HCT116 (cell line): ENCODE results near the gene PM20D1.
"Not testable (repeated sequence)": the region's sequence is repeated elsewhere in the genome, so short reads cannot be mapped to it uniquely, and the experiment has no call there.

ENCODE experiments used
- CTCF ChIP-seq, 3 experiments: fragments of 200-600 bp in 1 of 3; sonication (generic) in 1 of 3; IDR thresholded peaks in 2 of 3; conservative IDR thresholded peaks in 1 of 3; 2 replicates each; pipeline ENCODE4 v1.5.1; 2012 to 2017; ENCODE audit warnings: low read depth in 2 of 3, low read length in 2 of 3, antibody characterized with exemption in 1 of 3, borderline replicate concordance in 1 of 3, control low read depth in 1 of 3, mild to moderate bottlenecking in 1 of 3, mixed read lengths in 1 of 3, mixed run types in 1 of 3, moderate library complexity in 1 of 3; ENCODE audit not compliant: insufficient read depth in 1 of 3
- EZH2 ChIP-seq: fragments of 200-600 bp; sonication (generic); IDR thresholded peaks from 2 replicates; pipeline ENCODE4 v1.6.1; 2017; ENCODE audit warnings: antibody characterized with exemption, mixed run types
- EZH2phosphoT487 ChIP-seq: fragments of 200-600 bp; IDR thresholded peaks from 2 replicates; pipeline ENCODE4 v1.6.1; 2018; ENCODE audit warnings: antibody characterized with exemption, borderline replicate concordance
- POLR2A ChIP-seq: IDR thresholded peaks from 2 replicates; pipeline ENCODE4 v1.7.0; 2011; ENCODE audit warnings: borderline replicate concordance; ENCODE audit not compliant: insufficient read depth, insufficient read length; ENCODE audit errors: extremely low read depth
- POLR2AphosphoS5 ChIP-seq: IDR thresholded peaks from 2 replicates; pipeline ENCODE4 v1.6.1; 2011; ENCODE audit warnings: mild to moderate bottlenecking, low read depth, low read length, moderate library complexity
- REST ChIP-seq: IDR thresholded peaks from 2 replicates; pipeline ENCODE4 v1.6.1; 2012; ENCODE audit warnings: low read depth
- SIN3A ChIP-seq: IDR thresholded peaks from 2 replicates; pipeline ENCODE4 v1.6.1; 2012; ENCODE audit warnings: low read depth
- SP1 ChIP-seq: IDR thresholded peaks from 2 replicates; pipeline ENCODE4 v1.6.1; 2012; ENCODE audit warnings: low read depth
- SRF ChIP-seq: IDR thresholded peaks from 2 replicates; pipeline ENCODE4 v1.6.1; 2012; ENCODE audit warnings: low read depth
- YY1 ChIP-seq: IDR thresholded peaks from 2 replicates; pipeline ENCODE4 v1.6.1; 2011; ENCODE audit warnings: low read length, low read depth, moderate library complexity, mild to moderate bottlenecking; ENCODE audit not compliant: insufficient replicate concordance; ENCODE audit errors: extremely low read depth
- ZNF274 ChIP-seq: fragments of 200-500 bp; sonication (Bioruptor generic); IDR thresholded peaks from 2 replicates; pipeline ENCODE4 v1.6.1; 2014; ENCODE audit warnings: mild to moderate bottlenecking, low read depth, low read length, inconsistent platforms

GRCh38 chr1:205890631-205891030 is 40.7 kb upstream of the PM20D1 start:
- TF ChIP-seq POLR2AphosphoS5; CTCF (IDR thresholded peaks at IDR 0.05 in 2 of 3, conservative IDR thresholded peaks at IDR 0.05 in 1 of 3; ENCODE audit: borderline replicate concordance in 1 of 3, insufficient read depth in 1 of 3, low read depth in 2 of 3, low read length in 2 of 3); REST; SP1; YY1; ZNF274; EZH2; POLR2A; SIN3A; EZH2phosphoT487; SRF: not testable (repeated sequence)
